Neural cell (in vitro differentiated cells): ENCODE measurements around the gene SRD5A2.

ENCODE experiments used
- EP300 ChIP-seq: fragments of 450-650 bp; conservative IDR thresholded peaks from 2 replicates; pipeline ENCODE4 v1.6.1; 2014; ENCODE audit warnings: antibody characterized with exemption, mild to moderate bottlenecking, moderate library complexity; ENCODE audit not compliant: poor library complexity, severe bottlenecking
- EZH2 ChIP-seq: fragments of 200-600, 300-800 bp; shearing (Covaris generic), sonication (generic); IDR thresholded peaks from 2 replicates; pipeline ENCODE4 v1.6.1; 2014; ENCODE audit warnings: antibody characterized with exemption, low read length, borderline replicate concordance, mild to moderate bottlenecking; ENCODE audit not compliant: insufficient read depth, poor library complexity, severe bottlenecking
- POLR2AphosphoS5 ChIP-seq: IDR thresholded peaks from 2 replicates; pipeline ENCODE4 v1.6.1; 2012
- SMC3 ChIP-seq: fragments of 450-650 bp; conservative IDR thresholded peaks from 2 replicates; pipeline ENCODE4 v1.6.1; 2014; ENCODE audit warnings: antibody characterized with exemption, mild to moderate bottlenecking, moderate library complexity; ENCODE audit not compliant: poor library complexity
- TF ChIP-seq, protein P1 (sequence below): fragments of 450-650 bp; IDR thresholded peaks from 2 replicates; pipeline ENCODE4 v1.5.1; 2014; ENCODE audit warnings: antibody characterized with exemption, mild to moderate bottlenecking, moderate library complexity; ENCODE audit not compliant: poor library complexity, severe bottlenecking

DNA sequence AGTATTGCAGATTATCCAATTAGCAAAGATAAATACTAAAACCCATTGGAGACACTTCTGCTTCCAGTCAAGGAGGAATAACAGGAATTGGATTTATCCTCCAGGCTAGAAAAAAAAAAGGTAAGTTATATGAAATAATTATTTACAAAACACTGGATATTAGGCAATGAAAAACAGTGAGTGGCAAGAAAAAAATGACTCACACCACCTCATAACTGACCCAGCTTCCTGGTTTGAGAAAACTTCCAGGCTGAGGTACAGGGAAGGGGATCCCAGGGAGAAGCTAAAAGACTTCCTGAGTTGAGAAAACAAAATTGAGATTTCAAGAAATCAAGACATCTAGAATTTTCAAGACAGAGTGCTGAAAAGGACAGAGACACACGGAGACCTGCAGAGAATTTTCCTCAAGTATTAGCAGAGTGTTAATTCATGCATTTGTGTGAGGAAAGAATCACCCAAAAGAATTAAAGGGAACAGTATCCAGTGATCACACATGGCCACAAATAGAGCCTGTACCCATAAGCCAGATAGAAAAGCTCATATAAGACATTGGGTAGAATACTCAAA, 17.4 kb downstream of the SRD5A2 start:
- TF ChIP-seq SMC3 (no peak), EP300 (no peak), POLR2AphosphoS5 (no peak), EZH2 (no peak)
- TF ChIP-seq, protein P1, sequence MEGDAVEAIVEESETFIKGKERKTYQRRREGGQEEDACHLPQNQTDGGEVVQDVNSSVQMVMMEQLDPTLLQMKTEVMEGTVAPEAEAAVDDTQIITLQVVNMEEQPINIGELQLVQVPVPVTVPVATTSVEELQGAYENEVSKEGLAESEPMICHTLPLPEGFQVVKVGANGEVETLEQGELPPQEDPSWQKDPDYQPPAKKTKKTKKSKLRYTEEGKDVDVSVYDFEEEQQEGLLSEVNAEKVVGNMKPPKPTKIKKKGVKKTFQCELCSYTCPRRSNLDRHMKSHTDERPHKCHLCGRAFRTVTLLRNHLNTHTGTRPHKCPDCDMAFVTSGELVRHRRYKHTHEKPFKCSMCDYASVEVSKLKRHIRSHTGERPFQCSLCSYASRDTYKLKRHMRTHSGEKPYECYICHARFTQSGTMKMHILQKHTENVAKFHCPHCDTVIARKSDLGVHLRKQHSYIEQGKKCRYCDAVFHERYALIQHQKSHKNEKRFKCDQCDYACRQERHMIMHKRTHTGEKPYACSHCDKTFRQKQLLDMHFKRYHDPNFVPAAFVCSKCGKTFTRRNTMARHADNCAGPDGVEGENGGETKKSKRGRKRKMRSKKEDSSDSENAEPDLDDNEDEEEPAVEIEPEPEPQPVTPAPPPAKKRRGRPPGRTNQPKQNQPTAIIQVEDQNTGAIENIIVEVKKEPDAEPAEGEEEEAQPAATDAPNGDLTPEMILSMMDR, result no peak
